ENCODE data around the gene KHK. TPM values are rescaled to one million over a fixed set of nuclear protein-coding genes. Genes with fewer than 3 reads are reported as not detected.
"Not testable (repeated sequence)": the region's sequence is repeated elsewhere in the genome, so short reads cannot be mapped to it uniquely, and the experiment has no call there.

Gene KHK
- total RNA-seq, 1 donor from 2014 or later = 267 TPM

DNA sequence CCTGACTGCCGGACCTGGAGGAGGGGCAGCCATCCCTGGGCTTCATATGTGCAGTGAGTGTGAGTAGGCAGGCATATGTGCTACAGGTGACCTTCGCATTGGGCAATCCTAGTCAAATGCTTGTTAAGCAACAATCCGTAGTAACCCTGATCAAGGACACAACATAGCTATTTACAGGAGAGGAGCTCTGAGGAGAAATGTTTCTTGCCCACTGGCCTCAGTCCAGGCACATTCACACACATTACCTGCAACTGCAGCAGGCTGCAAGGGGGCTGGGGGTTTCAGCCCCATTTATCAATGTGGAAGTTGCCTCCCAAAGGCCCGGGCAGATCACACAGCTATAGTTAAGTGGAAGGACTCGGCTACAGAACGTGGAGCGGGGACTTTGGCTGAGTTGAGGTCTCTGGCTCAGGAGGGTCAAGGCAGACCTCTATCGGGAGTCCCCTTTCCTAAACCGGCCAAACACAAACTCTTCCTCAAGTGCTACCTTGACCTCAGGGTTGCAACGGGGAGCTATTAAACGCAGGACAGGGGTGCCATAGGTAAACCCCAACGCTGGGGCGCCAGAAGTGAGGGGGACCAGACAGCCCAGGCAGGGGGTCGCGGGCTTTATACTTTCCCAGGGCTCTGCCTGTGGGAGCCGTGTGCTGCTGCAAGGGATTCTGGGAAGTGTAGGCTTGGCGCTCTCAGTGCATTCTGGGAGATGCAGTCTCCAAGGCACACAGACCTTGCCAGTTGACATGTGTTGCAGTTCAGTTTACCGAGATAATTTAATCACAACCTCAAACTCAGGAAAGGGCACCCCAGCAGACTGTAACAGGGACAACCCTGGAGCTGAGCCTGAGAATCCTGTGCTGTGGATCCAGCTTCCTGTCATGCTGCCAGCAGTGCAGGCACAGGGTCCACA lies 9.4 kb downstream of the KHK start:
- ATAC-seq = peak; percentile 55

DNA sequence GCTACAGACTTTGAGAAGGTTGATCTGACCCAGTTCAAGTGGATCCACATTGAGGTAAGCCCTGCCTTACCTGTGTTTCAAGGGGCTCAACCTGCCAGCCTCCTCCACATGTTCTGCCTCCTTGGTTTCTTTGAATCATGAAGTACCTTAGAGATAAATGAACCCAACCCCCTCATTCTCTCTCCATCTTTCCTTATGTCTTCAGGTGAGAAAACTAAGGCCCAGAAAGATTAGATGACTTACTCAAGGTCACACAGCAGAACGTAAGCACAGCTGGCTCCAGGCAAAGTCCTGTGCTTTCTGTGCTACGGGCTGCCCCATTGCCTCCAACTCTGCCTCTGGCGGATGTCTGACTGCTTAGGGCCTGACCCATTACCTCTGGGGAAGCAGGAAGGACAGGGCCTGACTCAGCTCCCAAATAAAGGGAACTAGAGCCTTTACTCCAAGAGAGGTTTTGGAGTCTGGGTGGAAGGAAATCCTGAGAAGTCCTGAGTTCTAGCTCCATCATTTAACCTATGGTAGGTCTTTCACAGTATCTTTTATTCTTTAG lies 10.3 kb downstream of the KHK start:
- DNase-seq (ENCODE audit: low spot score) = no peak
- no peak for ATAC-seq

More for the DNA sequence above, 9.4 kb downstream of the KHK start:
- DNase-seq (ENCODE audit: low spot score) = peak; percentile 91

DNA sequence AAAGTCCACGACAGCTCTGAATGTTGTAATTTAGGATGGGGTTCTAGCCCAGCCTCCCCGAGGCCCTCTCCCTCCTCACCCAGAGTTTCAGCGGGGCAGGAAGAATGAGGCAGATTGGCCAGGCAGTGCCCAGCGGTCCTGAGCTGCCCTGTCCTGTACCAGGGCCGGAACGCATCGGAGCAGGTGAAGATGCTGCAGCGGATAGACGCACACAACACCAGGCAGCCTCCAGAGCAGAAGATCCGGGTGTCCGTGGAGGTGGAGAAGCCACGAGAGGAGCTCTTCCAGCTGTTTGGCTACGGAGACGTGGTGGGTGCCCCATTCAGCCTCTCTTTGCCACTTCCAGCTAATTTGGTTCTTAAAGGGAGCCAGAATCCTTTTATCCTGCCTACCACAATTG lies 10.8 kb downstream of the KHK start:
- ATAC-seq (no peak), DNase-seq (ENCODE audit: low spot score) (no peak)

DNA sequence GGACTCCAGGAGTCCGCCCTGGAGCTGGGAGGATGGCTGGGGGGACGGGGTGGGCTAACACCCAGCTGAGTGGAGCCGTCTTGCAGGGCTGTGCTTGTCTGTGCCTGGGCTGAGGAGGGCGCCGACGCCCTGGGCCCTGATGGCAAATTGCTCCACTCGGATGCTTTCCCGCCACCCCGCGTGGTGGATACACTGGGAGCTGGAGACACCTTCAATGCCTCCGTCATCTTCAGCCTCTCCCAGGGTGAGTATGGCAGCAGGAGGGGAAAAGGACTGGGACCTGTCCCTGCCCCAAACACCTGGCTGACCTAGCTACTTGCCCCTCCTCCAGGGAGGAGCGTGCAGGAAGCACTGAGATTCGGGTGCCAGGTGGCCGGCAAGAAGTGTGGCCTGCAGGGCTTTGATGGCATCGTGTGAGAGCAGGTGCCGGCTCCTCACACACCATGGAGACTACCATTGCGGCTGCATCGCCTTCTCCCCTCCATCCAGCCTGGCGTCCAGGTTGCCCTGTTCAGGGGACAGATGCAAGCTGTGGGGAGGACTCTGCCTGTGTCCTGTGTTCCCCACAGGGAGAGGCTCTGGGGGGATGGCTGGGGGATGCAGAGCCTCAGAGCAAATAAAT lies 12.9 kb downstream of the KHK start:
- ATAC-seq = no peak

DNA sequence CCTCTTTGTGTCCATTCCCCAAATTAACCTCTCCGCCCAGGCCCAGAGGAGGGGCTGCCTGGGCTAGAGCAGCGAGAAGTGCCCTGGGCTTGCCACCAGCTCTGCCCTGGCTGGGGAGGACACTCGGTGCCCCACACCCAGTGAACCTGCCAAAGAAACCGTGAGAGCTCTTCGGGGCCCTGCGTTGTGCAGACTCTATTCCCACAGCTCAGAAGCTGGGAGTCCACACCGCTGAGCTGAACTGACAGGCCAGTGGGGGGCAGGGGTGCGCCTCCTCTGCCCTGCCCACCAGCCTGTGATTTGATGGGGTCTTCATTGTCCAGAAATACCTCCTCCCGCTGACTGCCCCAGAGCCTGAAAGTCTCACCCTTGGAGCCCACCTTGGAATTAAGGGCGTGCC lies 13.5 kb downstream of the KHK start:
- no peak for ATAC-seq
- DNase-seq (ENCODE audit: low spot score) = no peak

More for the DNA sequence above, 12.9 kb downstream of the KHK start:
- no peak for DNase-seq (ENCODE audit: low spot score)

DNA sequence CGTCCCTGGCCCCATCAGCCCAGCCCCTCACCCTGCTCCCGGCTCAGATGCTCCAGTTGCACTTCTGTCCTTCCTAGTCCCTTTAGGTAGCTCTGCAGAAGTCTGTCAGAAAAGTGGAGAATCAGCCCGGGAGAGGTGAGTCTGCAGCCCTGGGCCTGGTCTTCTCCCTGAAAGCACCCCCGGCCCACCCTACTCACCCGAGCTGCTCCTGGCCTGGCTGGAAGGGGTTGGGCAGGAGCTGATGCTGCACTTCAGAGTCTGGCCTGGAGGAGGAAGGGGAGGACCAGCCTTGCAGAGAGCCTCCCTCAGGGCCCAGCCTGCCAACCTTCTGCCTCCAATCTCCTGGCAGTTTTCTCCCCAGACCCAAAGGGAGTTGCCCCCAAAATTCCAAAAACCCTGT lies 15.8 kb downstream of the KHK start:
- DNase-seq (ENCODE audit: low spot score) (no peak), ATAC-seq (peak; percentile 11)

DNA sequence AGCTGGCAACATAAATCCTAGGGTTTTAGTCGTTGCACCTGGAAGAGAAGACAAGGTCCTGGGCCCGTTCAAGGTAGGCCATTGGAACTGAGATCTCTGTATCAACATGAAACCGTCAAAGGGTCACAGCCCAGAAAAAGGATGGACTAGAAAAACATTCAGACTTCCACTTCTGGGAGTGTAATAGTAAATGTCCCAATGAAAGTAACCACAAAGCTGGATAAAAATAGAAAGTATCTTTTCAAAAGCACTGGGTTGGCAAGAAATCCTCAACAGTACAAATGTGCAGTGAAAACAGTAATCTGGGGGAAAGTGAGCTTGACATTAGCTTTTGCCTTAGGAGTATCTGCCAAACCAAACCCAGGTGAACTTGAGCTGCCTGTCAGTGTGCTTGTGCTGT lies 19.4 kb downstream of the KHK start:
- no peak for ATAC-seq
- no peak for DNase-seq (ENCODE audit: low spot score)

DNA sequence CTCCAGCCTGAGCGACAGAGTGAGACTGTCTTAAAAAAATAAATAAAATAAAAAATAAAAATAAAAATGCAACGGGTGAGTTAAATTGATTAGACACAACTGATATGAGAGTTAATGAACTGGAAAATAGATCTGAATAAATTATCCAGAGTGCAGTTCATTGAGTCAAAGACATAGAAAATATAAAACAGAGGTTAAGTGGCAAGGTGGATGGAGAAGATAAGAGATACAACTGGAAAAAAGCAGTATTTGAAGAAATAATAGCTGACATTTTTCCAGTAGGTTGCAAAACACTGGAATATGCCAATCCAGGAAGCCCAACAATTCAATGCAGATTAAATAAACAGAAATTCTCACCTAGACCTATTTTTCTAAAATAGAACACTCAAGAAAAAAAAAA lies 21.6 kb downstream of the KHK start:
- ATAC-seq (no peak), DNase-seq (ENCODE audit: low spot score) (no peak)

DNA sequence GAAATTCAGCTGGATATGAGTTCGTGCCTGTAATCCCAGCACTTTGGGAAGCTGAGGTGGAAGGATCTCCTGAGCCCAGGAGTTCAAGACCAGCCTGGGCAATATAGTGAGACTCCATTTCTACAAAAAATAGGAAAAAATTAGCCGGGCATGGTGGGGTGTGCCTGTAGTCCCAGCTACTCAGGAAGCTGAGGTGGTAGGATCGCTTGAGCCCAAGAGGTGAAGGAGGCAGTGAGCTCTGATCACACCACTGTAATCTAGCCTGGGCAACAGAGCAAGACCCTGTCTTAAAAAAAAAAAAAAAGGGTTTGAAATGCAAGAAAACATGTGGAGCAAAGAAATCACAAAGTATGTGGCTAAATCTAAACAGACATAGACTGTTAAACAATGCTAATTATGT lies 22.5 kb downstream of the KHK start:
- no peak for DNase-seq (ENCODE audit: low spot score)
- ATAC-seq = no peak

DNA sequence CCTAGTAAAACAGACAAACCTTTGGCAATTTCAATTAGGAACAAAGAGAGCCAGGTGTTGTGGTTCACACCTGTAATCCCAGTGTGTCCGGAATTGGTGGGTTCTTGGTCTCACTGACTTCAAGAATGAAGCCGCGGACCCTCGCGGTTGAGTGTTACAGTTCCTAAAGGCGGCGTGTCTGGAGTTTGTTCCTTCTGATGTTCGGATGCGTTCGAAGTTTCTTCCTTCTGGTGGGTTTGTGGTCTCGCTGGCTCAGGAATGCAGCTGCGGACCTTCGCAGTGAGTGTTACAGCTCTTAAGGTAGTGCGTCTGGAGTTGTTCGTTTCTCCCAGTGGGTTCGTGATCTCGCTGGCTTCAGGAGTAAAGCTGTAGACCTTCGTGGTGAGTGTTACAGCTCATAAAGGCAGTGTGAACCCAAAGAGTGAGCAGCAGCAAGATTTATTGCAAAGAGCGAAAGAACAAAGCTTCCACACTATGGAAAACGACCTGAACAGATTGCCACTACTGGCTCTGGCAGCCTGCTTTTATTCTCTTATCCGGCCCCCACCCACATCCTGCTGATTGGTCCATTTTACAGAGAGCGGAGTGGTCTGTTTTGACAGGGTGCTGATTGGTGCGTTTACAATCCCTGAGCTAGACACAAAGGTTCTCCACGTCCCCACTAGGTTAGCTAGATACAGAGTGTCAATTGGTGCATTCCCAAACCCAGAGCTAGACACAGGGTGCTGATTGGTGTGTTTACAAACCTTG lies 24.2 kb downstream of the KHK start:
- not testable (repeated sequence) for ATAC-seq

DNA sequence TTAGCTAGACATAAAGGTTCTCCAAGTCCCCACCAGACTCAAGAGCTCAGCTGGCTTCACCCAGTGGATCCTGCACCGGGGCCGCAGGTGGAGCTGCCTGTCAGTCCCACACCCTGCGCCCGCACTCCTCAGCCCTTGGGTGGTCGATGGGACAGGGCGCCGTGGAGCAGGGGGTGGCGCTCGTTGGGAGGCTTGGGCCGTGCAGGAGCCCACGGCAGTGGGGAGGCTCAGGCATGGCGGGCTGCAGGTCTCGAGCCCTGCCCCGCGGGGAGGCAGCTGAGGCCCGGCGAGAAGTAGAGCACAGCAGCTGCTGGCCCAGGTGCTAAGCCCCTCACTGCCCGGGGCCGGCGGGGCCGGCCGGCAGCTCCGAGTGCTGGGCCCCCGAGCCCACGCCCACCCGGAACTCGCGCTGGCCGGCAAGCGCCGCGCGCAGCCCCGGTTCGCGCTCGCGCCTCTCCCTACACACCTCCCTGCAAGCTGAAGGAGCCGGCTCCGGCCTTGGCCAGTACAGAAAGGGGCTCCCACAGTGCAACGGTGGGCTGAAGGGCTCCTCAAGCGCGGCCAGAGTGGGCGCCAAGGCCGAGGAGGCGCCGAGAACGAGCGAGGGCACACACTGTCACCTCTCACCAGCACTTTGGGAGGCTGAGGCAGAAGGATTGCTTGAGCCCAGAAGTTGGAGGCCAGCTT lies 25.0 kb downstream of the KHK start:
- DNase-seq (ENCODE audit: low spot score); ATAC-seq: not testable (repeated sequence)

More for the DNA sequence above, 24.2 kb downstream of the KHK start:
- DNase-seq (ENCODE audit: low spot score) = not testable (repeated sequence)

DNA sequence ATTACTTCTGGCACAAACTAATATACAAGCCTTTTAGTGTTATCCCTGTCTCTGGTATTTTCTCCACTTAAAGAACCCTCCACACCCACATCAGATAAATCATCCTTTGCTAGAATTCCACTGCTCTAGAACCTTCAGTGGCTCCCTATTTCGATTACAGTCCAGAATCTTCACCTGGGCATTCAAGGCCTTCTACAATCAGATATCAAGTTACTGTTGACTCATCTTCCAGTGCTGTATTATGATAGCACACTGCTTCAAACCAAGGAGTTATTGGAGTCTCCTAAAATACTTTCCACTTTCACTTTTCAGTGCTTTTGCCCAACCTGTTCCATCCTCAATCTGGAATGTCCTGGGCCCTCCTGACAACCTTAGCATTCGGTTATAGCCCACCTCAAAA lies 28.9 kb downstream of the KHK start:
- ATAC-seq (no peak), DNase-seq (ENCODE audit: low spot score) (no peak)

DNA sequence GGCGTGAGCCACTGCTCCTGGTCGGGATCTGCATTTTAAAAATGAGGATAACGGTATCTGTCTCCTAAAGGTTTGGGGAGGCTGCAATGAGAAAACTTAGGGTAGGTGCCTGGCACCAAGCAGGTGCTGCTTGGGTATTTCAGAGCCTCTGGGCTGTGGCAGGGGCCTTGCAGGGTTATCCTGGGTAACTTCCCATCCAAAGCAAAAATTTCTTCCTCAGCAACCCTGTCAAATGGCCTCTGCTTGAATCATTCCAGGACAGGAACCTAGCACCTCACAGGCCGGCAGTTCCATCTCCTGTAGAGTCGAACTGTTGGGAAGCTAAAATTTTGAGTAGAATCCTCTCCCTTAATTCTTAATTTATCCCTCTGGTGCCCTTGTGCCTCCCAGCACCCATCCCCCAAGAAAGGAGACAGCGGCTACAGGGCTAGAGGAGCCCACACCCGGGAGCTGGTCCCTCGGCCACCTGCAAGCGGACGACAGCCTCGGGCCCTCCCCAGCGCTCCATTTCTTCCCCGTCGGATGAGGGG lies 31.5 kb downstream of the KHK start:
- DNase-seq (ENCODE audit: low spot score) (no peak), ATAC-seq (no peak)

DNA sequence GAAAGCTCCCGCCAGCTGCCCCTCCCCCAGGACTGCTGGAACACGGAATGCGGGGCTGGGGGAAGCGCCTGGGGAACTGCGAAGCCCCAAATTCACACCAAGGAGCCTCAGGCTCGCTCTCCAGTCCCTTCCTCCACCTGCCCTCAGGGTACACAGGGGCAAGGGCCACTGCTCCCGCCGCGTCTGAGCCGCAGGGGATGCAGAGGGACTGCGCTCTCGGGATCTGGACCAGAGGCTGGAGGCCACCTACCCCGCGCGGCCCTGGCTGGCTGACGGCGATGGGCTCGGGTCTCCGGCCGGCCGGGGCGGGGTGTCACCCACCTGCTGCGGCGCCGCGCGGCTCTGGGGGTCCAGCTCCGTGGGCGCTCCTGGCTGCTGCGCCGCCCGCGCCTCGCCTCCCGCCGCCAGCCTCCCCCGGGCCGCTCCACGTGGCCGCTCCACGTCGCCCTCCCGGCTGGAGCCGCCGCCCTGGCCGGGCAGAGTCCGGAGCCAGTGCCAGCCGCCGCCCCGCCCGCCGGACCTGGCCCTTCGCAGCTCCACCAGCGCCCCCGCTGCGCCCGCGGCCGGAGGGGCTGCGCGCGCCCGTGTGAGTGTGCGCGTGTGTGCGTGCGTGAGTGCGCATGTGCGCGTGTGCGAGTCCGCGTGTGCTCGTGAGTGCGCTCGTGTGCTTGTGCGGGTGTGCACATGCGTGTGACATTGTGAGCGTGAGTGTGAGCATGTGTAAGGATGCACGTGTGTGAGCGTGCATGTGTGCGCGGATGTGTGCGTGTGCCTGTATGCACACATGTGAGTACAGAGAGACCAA lies 32.2 kb downstream of the KHK start, which contains the start of gene CGREF1:
Gene CGREF1 (minus strand): TSS at position 604 of the 805 bp plus-strand sequence. CDS start 14,762 bp downstream, outside the sequence.
- ATAC-seq = peak; percentile 72
- DNase-seq (ENCODE audit: low spot score) = no peak

DNA sequence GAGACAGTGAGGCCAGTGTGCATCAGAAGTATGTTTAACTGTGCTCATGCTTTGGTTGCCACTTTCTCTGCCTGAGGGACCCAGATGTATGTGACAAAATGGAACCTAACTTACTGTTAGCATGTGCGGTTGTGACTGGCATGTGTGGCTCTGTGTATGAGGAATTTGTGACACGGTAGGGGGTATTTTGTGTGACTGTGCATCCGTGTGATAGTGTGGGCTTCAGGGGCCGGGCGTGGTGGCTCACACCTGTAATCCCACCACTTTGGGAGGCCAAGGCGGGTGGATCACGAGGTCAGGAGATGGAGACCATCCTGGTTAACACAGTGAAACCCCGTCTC lies 32.7 kb downstream of the KHK start:
- DNase-seq (ENCODE audit: low spot score); ATAC-seq: not testable (repeated sequence)

DNA sequence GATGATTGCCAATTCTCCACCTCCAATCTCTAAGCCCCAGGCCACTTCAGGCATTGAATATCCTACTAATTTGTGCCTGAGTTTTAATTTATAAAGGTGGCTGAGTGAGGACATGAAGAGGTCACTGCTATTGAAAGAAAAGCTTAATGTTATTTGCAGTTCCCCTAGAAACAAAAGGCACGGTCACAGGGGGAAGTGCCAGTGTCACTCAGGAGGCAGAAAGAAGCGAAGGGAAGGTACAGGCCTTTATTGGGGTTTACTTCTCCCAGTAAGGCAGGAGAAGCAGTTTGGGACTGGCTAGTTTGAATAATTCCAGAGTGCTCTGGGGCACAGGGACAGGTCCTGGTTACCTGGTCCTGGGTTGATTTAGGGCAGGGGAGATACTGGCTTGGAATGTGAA lies 35.3 kb downstream of the KHK start:
- no peak for DNase-seq (ENCODE audit: low spot score)
- ATAC-seq = no peak

DNA sequence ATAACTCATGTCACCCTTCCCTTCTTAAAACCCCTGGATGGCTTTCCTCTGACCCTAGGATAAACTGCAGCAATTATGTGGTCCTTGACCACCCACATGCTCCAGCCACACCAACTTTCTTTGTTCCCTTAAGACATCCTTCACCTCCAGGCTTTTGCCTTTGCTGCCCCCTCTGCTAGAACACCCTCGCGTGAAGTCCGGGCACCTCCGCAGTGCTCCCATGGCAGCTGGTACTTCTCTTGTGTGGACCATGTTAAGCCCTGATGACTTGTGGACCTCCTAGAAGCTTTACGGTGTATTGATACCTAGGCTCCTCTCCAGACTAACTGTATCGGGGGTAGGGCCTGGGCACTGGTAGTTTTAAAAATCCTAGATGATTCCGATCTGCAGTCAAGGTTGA lies 36.2 kb downstream of the KHK start:
- DNase-seq (ENCODE audit: low spot score) (no peak), ATAC-seq (no peak)

DNA sequence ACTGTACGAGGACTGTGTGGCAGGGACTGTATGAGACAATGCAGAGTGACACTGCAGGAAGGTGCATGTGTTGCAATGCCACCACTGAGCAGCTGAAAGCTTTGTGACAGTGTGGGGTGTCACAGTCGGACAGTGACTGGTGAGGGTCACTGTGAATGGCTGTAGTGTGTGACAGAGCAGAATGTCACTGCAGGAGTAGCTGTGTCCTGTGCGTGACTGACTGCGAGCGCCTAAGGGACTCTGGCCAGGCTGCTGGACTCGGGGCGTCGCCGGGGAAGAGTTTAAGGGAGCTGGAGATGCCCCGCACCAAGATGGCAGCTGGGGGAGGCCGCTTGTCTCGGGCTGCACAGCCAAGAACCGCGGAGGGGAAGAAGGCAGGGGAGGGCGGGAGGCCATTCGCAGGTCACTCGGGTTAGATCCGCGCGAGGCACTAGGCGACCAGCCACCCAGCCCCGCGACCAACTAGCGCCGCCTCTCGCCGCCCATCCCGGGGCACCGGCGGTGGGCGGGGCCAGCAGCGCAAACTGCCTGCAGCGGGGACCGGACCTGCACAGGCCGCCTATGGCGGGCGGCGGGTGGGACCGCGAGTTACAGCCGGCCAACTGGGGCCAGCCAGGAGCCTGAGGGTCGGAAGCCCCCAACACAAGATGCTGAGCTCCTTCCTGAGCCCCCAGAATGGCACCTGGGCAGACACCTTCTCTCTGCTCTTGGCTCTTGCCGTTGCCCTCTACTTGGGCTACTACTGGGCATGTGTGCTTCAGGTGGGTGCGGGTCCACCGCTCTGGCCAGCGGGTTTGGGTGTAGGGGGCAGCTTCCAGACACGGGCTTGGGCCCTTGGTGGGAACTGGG lies 37.0 kb downstream of the KHK start, which contains the start of gene ABHD1:
Gene ABHD1 (plus strand): TSS at position 514 of the 849 bp plus-strand sequence. CDS start 134 bp downstream, at position 648.
- DNase-seq (ENCODE audit: low spot score) = peak; percentile 84

More for the DNA sequence above, 37.0 kb downstream of the KHK start, which contains the start of gene ABHD1:
- ATAC-seq = peak; percentile 85
